Measurements from ENCODE around the gene STIMATE.
A peak's percentile ranks its signal among the peaks of the same experiment; 100 is the strongest.

Gene STIMATE

DNA sequence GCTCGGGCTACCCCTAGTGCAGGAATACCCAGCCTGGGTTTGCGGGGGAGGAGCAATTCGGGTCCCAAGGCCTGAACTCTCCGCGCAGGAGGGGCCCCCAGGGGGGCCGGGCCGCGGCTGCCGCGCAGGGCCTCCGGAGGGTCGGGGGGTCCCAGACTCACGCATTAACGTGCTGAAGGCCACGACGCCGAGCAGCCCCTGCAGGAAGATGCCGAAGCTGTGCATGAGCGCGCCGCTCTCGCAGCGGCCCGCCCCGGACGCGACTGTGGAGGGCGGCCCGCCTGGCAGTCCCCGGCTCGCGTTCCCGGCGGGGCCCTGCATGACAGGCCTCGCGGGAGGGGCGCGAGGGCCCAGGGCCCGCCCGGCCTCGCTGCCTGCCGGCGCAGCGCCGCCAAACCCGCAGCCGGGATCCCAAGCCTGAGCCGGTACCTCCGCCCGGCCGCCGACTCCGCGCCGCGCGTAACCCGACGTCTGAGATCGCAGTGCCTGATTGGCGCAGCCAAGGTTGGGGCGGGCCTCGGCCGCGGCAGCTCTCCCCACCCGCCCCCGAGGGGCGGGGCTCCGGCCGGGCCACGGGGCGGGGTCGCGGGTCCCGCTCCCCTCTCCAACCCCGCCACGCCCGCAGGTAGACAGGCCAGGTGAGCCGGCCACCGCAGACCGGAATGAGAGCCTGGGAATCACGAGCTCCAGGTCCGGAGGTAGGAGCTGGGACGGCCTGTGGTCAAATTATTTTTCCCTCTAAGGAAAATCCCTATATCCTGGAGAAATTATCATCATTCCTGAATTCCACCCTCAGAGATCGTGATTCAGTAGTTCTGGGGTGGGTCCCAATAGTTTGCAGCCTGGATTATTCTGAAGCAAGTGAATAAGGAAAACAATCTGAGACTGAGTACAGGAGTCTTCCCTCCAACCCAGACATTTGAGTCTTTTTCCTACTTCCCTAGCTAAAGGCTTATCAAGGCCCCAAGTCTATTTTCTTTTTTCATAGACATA is at the start of gene STIMATE:
STIMATE (minus strand) TSS at position 419 of the 993 bp plus-strand sequence; CDS start at position 321, 98 bp downstream.
- DNase-seq = peak; percentile 75
- in situ Hi-C loops (cut with HindIII; ENCODE audit: low pct_ligation_motif_present, low pct_unique_long_range_greater_than_20kb, low sequenced_read_pairs) = no loop called here

DNA sequence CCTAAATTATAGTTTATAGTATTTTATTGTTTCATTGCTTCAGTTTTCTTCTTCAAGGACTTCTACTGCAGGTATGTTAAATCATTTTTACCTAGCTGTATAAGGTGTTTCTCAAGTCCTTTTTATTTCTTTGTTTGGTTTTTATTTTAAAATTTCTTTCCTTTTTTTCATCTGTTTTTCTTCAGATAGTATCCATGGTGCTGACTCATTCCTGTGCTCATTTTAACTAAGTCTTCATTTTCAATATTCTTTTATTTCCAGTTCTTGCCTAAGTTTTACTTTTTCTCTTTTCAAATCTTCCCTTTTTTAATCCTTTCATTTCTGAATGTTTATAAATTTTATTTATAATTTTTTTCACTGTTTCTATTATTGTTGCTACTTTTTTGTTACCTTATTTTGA is 42.3 kb upstream of the STIMATE start:
- no peak for DNase-seq
- in situ Hi-C loops (cut with HindIII; ENCODE audit: low pct_ligation_motif_present, low pct_unique_long_range_greater_than_20kb, low sequenced_read_pairs) = no loop called here

DNA sequence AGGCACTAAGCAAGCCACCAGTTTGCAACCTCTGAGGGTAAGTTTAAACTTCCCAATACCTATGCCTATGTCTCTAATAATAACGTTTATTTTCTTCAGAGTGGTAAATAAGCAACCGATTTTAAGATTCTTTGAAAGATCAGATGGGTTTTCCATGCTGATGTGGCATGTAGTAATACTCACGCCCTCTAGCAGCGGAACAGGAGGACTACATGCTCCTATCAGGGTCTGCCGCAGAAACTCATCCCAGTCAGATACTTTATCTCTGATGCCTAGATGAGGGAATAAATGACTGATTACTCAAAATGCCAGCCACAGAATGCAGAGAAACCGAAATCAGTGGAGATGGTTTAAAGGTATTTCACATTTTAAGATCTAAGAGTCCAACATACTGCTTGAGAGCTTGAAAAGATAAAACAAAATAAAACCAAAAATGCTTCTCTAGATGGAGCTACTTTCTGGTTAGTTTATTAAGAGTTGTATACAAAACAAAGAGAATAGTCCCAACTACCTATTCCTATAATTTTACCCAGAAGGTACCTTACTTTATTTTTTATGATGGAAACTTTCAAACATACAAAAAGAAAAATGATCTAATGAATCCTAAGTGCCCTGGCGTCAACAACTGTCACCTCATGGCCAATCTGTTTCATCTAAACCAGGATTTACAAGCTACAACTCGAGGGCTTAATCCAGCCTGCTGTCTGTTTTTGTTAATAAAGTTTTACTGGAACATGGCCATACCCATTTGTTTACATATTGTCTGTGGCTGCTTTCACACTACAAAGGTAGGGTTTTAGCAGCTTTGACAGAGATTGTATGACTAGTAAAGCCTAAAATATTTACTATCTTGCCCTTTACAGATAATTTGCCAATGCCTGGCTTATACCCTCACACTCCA is 37.5 kb upstream of the STIMATE start:
- peak; percentile 52 for DNase-seq
- in situ Hi-C loops (cut with HindIII; ENCODE audit: low pct_ligation_motif_present, low pct_unique_long_range_greater_than_20kb, low sequenced_read_pairs) = no loop called here

DNA sequence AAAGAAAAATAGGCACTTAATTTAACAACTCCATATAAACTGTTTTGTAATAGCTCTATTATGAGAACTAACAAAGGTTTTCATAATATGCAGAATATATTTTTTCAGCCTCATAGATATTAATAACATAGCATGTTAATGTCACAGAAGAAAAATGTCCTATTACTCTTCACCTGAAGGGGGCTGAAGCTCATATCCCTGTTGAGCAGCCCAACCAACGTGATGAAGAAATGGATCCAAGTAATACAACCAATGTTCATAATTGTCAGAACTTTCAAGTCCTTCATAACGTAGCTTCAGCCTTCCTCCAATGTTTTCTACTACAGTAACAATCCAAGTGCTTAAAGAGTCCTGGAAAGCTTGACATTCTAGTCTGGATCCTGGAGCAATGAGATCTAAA is 34.5 kb upstream of the STIMATE start:
- in situ Hi-C loops (cut with HindIII; ENCODE audit: low pct_ligation_motif_present, low pct_unique_long_range_greater_than_20kb, low sequenced_read_pairs) = no loop called here
- no peak for DNase-seq

DNA sequence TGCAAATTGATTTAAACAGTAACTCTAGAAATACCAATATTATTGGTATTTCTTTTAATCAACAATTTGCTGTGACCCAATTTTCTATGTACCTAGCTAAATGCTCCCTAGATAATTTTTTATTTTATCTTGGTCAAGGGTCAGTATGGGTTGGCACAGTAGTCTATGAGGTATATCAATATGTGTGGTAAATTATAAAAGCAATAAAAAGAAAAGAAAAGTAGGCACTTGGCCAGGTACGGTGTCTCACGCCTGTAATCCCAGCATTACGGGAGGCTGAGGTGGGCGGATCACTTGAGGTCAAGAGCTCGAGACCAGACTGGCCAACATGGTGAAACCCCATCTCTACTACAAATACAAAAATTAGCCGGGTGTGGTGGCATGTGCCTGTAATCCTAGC is 34.0 kb upstream of the STIMATE start:
- DNase-seq = no peak
- in situ Hi-C loops (cut with HindIII; ENCODE audit: low pct_ligation_motif_present, low pct_unique_long_range_greater_than_20kb, low sequenced_read_pairs) = no loop called here

DNA sequence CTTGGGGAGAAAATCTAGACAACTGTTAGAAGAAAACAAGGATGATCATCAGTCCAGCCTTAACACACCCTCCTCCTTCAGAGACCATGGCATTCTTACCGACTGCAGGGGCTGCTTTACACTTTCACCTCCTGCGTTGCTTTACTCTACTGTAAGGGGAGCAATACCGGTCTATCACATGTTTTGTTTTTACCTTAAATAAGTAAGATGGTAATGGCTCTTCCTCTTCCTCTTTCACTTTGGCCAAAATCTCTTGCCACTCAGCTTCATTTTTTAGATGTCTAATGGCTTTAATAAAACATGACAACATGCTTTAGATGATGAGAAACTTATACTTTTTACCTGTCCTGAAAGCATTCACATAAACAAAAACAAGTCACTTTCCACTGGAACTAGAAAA is 33.4 kb upstream of the STIMATE start:
- DNase-seq = no peak
- in situ Hi-C loops (cut with HindIII; ENCODE audit: low pct_ligation_motif_present, low pct_unique_long_range_greater_than_20kb, low sequenced_read_pairs) = no loop called here

DNA sequence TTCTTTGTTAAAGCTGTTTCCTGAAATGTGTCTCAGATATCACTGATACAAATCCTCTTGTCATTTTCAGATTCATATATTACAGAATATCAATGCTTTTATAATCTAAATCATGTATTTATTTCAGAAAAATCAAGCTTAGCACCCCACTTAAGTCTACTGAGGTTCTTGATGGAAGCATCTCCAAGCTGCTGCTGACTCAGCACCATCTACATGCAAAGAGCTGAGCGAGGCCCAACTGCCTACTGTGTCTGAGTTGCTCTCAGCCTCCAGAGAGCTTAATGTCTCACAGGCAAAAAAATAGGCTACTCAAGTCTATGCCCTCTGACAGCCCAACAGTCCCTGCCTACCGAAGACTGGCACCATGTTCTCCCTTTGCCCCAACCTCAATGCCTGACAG is 29.2 kb upstream of the STIMATE start:
- in situ Hi-C loops (cut with HindIII; ENCODE audit: low pct_ligation_motif_present, low pct_unique_long_range_greater_than_20kb, low sequenced_read_pairs) = no loop called here

DNA sequence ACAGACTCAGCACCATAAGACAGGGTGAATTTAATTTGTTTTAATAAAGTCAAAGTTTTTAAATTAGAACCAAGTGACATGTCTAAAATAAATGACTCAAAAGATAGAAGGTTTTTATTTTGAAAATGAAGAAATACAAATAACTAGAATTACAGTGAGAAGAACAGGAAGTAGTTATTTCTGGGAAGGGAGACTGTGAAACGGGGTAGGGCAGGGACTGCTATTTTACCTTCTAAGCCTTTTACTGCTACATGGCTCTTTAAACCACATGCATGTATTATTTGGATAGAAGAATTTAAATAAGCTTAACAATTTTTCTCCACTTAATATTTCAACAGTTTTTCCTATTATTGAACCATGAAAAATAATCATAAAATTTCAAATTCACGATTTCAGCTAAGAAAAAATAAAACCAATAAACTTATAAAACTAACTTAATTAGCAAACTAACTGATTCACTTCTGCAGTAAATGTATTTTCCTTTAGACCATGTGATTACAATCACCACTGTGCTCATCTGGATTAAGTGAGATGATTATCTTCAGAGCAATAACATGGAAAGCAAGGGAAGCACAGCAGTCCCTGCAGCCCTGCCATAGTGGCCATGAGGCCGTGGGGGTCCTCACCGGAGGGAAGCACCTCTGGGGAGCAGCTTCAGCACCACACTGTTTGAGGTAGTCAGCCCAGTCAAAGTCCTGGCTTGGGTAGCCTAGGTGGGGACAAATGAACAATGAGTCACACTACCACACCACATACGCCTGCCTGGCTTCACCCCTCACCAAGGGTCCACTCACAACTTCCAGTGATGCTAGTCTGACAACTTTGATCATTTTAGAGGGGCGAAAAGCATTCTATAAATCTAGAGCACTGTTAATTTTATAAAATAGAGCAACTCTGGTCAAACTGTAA is 28.3 kb upstream of the STIMATE start:
- in situ Hi-C loops (cut with HindIII; ENCODE audit: low pct_ligation_motif_present, low pct_unique_long_range_greater_than_20kb, low sequenced_read_pairs) = no loop called here
- DNase-seq = no peak

More for the DNA sequence above, 29.2 kb upstream of the STIMATE start:
- DNase-seq = no peak

DNA sequence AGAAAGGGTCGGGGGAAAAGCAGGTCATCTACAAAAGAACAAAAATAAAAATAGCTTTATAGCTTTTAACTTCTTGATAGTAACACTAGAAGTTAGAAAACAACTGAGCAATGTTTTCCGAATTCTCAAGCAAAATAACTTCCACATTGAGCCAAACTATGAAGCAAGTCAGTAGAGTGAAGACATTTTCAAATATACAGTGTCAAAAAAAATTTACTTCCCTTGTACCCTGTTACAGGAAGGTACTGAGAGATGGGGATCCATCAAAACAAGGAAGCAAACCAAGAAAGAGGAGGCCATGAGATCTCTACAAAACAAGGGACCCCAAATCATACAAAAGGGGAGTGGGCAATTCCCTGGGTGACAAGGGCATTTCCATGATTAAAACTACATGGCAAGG is 26.6 kb upstream of the STIMATE start:
- DNase-seq = no peak
- in situ Hi-C loops (cut with HindIII; ENCODE audit: low pct_ligation_motif_present, low pct_unique_long_range_greater_than_20kb, low sequenced_read_pairs) = no loop called here

DNA sequence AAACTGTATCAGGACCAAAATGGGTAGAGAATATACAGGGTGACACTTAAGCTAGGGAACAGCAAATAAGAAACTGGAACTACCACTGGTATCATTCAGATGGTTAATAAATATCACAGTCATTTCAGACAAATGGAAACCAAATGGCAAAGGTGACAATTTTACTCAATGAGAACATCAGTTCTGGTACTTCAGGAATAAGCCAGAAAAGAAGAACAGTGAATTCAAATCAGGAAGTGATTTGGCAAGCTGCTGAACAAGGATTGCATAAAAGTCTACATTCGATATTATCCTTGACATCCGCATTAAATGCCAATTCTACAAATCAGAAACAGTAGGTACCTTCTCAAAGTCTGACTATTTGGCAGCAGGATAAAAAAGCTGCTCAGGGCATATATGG is 23.5 kb upstream of the STIMATE start:
- in situ Hi-C loops (cut with HindIII; ENCODE audit: low pct_ligation_motif_present, low pct_unique_long_range_greater_than_20kb, low sequenced_read_pairs) = no loop called here
- no peak for DNase-seq

DNA sequence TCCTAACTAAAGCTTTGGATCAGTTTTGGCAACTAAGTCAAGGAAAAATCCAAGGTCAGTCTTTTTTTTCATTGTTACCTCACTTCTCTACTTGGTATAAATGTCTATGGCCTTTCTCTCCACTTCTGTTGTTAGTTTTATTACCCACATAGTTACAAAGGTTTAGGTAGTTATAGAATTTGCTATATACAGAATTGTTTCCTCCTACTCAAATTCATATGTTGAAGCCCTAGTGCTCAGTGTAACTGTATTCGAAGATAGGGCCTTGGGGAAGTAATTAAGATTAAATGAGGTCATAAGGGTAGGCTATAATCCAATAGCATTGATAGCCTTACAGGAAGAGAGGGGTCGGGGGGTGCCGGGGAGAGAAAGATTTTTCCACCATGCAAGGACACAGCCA is 19.7 kb upstream of the STIMATE start:
- in situ Hi-C loops (cut with HindIII; ENCODE audit: low pct_ligation_motif_present, low pct_unique_long_range_greater_than_20kb, low sequenced_read_pairs) = no loop called here
- DNase-seq = no peak

DNA sequence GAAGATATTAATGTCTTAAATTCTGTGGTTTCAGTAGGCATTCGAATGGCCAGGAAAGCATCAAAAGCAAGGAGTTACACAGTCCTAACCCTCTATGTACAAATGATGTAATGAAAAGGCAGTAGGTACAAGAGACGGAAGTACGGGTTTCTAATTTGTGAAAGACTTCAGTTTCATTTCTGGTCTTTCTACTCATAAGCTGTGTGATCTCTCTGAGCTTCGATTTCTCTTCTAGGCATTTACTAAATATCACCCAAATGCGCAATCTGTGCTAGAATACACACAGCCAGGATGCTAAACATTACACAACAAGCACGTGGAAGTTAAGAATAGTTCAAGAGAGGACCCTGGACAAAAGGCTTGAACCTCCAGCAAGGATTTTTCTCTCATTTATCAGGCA is 17.9 kb upstream of the STIMATE start:
- in situ Hi-C loops (cut with HindIII; ENCODE audit: low pct_ligation_motif_present, low pct_unique_long_range_greater_than_20kb, low sequenced_read_pairs) = no loop called here

DNA sequence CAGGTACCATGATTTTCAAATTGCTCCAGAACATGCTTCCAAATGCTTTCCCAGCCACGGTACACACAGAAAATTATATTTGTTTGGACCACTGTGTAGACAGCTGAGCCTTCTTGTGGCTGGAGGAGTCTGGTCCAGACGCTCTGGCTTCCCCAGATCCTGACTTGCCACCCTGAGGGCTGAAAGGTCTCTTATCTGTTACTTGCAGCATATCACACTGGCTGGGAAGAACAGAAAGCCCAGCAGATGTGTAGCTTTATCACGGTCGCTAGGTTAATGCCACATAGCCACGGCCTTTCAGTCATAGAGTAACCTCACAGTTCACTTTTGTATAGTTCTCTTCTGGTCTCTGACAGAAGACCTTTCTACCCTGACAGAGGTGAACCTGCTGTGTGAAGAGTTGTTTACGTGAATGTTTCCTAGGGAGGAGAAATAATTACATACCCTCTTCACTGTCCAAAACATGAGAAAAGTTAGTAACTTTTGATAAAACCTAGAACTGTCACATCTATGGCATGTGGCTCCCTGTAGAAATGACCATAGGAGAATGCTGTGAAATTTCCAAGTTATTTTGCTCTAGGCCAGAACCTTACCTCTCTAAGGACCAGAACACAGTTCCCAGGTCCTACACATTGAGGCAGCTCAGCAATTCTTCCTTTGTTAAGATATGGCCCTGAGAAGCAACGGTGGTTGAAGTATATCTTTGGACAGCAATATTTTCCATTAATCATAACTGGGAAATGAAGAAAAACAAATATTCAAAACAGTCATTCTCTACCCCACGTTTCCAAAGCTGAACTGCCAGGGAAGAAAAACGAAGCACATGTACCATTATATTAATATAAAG is 15.8 kb upstream of the STIMATE start:
- in situ Hi-C loops (cut with HindIII; ENCODE audit: low pct_ligation_motif_present, low pct_unique_long_range_greater_than_20kb, low sequenced_read_pairs) = no loop called here
- no peak for DNase-seq

More for the DNA sequence above, 17.9 kb upstream of the STIMATE start:
- DNase-seq = no peak

DNA sequence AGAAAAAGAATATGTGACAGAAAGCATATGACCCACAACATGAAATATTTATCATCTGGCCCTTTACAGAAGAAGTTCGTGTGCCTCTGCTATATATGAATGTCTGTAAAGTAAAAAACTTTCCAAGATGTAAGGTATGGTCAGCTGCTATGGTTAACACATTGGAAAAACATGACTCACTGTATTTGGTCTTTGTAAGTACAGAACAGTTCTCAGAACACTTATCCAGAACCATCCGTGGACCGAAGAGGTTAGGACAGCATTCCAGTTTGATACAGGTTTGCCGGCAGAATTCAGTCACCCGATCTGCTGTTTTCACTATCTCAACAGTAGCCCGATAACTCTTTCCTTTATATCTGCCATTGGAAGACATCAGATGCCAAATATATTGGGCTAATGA is 13.5 kb upstream of the STIMATE start:
- DNase-seq = no peak

DNA sequence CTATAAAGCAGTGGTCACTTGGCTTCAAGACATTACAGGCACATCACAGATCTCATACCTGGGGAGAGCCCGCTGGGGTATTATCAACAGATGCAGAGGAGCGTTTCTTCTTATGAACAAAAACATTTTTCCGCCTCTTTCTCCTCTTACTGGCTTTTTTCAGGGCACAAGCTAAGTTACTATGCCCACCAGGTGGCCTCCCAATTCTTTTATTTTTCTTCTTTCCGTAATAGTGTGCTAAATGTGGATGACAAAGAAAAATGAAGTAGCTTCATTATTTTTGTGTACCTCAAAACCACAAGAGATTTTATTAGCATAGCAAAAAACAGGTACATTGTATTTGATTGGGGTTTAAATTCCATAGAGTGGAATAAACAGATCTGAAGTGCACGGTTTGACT is 10.1 kb upstream of the STIMATE start:
- in situ Hi-C loops (cut with HindIII; ENCODE audit: low pct_ligation_motif_present, low pct_unique_long_range_greater_than_20kb, low sequenced_read_pairs) = no loop called here
- no peak for DNase-seq

More for the DNA sequence above, 13.5 kb upstream of the STIMATE start:
- in situ Hi-C loops (cut with HindIII; ENCODE audit: low pct_ligation_motif_present, low pct_unique_long_range_greater_than_20kb, low sequenced_read_pairs) = no loop called here

DNA sequence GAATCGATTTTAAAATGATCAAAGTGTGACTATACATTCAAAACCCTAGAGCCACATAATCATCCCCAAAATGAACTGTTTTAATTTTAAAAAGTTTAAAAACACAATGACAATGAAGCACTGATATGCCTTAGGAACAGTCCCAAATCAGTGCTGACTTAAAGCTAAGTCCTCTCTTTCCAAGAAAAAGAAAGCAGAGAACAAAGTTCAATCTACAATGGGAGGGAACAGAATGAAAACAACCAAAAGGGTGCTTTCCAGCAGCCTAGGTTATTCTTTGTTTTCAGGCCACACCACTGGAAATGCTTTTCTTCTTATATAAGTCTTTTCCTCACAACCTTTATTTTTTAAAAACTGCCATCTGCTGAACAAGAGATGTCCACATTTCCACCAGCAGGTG is 7.2 kb upstream of the STIMATE start:
- no peak for DNase-seq
- in situ Hi-C loops (cut with HindIII; ENCODE audit: low pct_ligation_motif_present, low pct_unique_long_range_greater_than_20kb, low sequenced_read_pairs) = no loop called here

DNA sequence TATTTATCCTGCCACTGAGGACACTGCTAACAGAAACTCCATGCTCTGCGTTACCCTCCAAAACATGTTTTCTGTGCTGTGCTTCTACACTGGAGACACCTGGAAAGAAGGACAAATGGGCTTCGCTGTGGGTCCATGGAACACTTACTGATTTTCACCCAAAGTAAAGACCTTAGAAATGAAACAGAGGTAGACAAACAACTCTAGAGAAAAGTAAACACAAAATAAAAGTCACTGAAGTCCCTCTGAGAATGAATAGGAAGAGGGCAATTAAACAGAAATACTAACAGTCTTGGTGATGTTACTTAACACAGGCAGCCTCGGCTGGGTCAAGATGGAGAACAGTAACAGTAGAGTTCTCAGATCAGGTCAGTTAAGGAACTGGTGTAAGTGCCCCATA is 6.7 kb upstream of the STIMATE start:
- in situ Hi-C loops (cut with HindIII; ENCODE audit: low pct_ligation_motif_present, low pct_unique_long_range_greater_than_20kb, low sequenced_read_pairs) = no loop called here
- DNase-seq = no peak

DNA sequence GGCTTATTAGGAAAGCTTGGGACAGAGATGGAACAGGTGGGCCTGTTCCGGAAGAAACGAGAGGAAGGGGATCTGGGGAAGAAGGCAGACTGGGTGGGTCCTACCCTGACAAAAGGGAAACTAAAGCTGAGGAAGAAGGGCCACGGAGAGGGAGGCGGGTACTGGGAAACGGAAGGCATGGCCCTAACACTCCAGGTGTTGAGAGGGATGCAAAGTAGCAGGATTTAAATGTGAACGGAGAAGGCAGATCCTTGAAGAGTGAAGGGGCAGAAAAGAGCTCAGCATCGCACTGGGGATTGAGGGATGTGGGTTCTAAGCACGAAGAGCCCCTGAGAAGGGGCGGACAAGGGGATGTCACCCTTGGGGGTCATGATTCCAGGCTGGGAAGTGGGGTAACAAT is 735 bp downstream of the STIMATE start:
- DNase-seq = peak; percentile 1

More for the DNA sequence above, 735 bp downstream of the STIMATE start:
- in situ Hi-C loops (cut with HindIII; ENCODE audit: low pct_ligation_motif_present, low pct_unique_long_range_greater_than_20kb, low sequenced_read_pairs) = no loop called here

All from ACHN (cell line).